WTC11 (cell line): ENCODE measurements around the gene NOL4L.

Experiments
- CTCF ChIP-seq: fragments of 200-600 bp; IDR thresholded peaks from 2 replicates; pipeline ENCODE4 v1.8.0; 2022; ENCODE audit warnings: antibody characterized with exemption
- ESRRA ChIP-seq: sonication (generic); formaldehyde crosslinking; IDR thresholded peaks from 2 replicates; pipeline ENCODE4 v1.8.1; 2022; ENCODE audit warnings: mild to moderate bottlenecking, missing genetic modification reagents, borderline replicate concordance
- FOXJ3 ChIP-seq: sonication (generic); formaldehyde crosslinking; IDR thresholded peaks from 2 replicates; pipeline ENCODE4 v1.9.0; 2021; ENCODE audit warnings: missing genetic modification reagents, mild to moderate bottlenecking, borderline replicate concordance
- HMGXB4 ChIP-seq: sonication (generic); formaldehyde crosslinking; IDR thresholded peaks from 2 replicates; pipeline ENCODE4 v1.8.1; 2023; ENCODE audit warnings: mild to moderate bottlenecking, moderate library complexity, missing genetic modification reagents
- ZNF121 ChIP-seq: sonication (generic); formaldehyde crosslinking; IDR thresholded peaks from 2 replicates; pipeline ENCODE4 v1.8.0; 2023; ENCODE audit warnings: missing genetic modification reagents
- TF ChIP-seq, protein P1 (sequence below): sonication (generic); formaldehyde crosslinking; IDR thresholded peaks from 2 replicates; pipeline ENCODE4 v1.8.1; 2023; ENCODE audit warnings: mild to moderate bottlenecking, missing genetic modification reagents, moderate library complexity

- no peak for TF ChIP-seq CTCF
- no peak for TF ChIP-seq HMGXB4 (CRISPR knock-in tag)
- TF ChIP-seq ZNF121 (CRISPR knock-in tag): no peak
- no peak for TF ChIP-seq FOXJ3 (CRISPR knock-in tag)
- TF ChIP-seq ESRRA (CRISPR knock-in tag): no peak
- TF ChIP-seq, protein P1, sequence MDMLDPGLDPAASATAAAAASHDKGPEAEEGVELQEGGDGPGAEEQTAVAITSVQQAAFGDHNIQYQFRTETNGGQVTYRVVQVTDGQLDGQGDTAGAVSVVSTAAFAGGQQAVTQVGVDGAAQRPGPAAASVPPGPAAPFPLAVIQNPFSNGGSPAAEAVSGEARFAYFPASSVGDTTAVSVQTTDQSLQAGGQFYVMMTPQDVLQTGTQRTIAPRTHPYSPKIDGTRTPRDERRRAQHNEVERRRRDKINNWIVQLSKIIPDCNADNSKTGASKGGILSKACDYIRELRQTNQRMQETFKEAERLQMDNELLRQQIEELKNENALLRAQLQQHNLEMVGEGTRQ (CRISPR knock-in tag): no peak
These were observed 157.1 kb downstream of the NOL4L start for GRCh38 chr20:32427996-32428395.
